Stimulated activated CD4-positive, alpha-beta T cell treated with anti-CD3 and anti-CD28 coated beads, Interleukin-15, amount 100 ng/mL, for 1 hour (primary cell): Measurements from ENCODE around the gene DGLUCY.
"Not testable (repeated sequence)": the region's sequence is repeated elsewhere in the genome, so short reads cannot be mapped to it uniquely, and the experiment has no call there.

ENCODE experiments used
- DNase-seq, 2 donors: peaks; one replicate each; pipeline ENCODE4 v3.0.0-alpha.2; 2020; ENCODE audit warnings: low read depth in 1 of 2, low spot score in 1 of 2

Gene DGLUCY

GRCh38 chr14:91164676-91165075 is 50.8 kb downstream of the DGLUCY start:
- DNase-seq: no peak

DNA sequence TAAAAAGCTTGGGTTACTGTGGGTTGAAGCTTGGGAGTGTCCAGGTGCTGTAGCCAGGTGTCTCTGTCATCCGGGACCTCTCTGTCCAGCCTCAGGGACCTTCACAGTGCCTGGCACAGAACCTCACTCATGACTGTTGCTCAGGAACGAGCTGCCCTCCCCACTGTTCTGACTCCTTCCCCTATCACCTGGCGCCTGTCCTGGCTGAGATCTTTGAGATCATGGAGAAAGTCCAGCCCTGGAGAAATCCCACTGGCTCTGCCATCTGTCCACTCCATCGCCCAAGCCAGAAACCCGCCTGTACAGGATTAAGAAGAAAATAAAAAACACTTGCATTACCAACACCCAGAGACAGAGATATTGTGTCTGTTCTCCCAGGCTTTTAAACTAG is 53.5 kb downstream of the DGLUCY start:
- no peak for DNase-seq

GRCh38 chr14:91169951-91170350 is 56.1 kb downstream of the DGLUCY start:
- DNase-seq: no peak

DNA sequence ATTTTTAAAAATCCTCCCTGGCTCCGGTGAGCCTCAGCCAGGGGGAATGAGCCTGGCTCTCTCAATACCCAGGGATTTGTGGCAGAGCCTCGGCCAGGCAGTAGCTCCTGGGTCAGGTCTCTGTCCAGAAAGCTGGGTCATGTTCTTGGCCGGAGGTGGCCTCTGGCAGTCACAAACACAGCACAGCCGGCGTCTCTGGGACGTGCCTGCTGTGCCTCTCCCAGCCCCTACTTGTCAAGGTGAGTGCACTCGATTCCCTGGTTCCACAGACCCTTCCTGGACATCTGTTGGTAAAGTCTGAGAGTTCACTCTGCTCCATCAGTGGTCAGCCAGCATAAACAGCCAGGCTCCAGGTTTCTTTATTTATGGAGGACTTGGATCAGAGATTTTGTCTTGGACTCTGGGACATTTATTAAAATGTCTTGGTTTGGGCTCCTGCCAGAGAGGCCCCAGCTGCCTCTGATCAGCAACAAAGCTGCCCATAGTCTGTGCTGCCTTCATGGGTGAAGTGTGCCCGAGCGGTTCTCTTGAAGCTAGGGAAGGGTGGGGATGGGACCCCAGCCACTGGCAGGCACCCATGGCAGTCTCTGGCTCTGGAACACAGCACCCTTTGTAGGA is 56.7 kb downstream of the DGLUCY start:
- DNase-seq: no peak

DNA sequence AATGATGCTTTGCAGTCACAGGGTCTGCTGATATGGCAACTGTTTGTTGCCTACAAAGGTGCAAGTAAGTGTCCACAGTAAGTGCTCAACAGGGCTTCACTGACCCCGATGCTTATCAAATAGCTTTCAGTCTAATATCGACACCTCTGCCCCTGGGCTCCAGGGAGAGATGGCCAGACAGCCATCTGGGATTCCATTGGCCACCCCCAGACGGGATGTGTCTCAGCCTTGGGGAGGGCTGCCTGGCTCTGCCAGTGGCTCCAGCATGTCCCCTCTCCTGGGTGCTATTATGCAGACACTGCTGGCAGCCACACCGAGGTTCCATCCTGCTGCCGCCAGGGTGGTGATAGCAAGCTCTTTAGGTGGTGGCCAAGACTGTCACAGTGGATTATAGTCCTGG is 57.4 kb downstream of the DGLUCY start:
- no peak for DNase-seq

GRCh38 chr14:91173221-91173670 is 59.4 kb downstream of the DGLUCY start:
- peak; percentile 54 to 65 for DNase-seq

GRCh38 chr14:91173904-91174303 is 60.0 kb downstream of the DGLUCY start:
- no peak for DNase-seq

DNA sequence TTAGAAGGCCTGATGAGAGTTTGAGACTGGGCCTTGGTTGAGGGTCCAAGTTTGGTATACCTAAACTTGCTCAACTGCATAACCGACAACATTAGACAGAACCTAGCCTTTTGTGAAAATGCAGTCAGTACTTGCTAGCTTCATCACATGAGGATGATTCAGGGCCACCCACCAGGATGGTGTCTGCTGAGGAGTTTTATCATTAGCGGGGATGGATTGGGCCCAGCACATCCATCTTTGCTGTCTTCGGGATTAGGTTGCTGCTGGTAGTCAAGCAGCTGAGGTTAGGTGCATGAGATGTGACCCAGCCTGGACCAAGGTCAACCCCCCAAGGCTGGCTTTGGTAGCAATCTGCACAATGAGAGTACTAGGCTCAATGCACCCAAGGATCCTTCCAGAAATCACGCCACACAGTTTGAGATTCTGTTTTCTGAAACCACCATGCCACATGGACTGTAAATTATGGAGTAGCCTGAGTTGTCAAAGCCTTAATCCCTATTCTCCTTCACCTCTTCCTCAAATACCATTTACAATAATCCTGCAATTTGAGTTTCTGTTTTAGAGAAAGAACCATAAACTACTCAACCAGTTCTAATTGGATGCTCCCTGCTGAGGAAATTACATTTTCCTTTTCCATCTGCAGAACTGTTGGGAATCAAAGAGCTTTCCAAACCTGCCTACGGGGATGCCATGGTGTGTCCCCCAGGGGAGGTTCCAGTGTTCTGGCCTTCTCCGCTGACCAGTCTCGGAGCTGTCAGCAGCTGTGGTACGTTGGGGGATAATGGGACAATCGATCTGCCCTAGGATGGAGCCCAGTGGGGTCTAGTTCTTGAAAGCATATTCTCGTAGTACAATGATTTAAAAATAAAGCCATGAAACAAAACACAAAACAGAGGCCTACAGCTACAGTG is 61.7 kb downstream of the DGLUCY start:
- no peak for DNase-seq

DNA sequence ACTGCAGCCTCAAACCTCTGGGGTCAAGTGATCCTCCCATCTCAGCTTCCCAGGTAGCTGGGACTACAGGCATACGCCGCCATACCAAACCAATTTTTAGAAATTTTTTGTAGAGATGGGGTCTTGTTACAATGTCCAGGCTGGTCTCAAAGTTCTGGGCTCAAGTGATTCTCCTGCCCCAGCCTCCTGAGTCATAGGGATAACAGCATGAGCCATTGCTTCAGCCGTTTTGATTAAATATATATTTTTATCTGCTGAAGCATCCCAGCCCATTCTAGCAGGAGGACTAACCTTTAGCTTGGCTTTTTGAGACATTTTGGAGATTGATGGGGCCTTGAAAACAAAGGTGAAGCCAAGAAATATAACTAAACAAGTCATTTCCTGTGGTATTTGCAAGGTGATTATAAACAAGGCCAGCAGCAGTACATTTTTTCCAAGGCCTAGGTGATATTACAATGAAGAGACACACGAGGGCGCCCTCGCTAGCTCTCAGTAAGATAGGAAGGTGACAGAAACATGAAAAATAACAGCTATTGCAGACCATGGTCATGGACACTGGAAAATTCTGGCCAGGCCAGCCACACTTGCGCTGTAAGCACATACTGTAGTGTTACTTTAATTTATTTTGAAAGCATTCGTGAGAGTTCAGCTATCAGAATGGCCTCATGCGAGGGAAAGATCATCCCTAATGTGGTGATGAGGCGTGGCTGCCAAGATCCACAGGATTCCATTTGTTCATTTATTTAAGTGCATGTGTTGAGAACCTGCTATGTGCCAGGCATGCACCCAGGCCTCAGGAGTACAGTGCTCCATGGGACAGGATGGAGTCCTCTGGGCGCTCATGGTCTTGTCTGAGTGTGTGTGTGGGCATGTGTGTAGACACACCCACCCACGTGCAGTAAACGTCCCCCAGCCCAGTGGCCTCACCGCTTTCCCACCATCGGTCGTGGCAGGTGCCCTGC is 63.5 kb downstream of the DGLUCY start:
- DNase-seq: peak; percentile 33 to 42

GRCh38 chr14:91180611-91181010 is 66.7 kb downstream of the DGLUCY start:
- no peak for DNase-seq

GRCh38 chr14:91182753-91183152 is 68.9 kb downstream of the DGLUCY start:
- not testable (repeated sequence) for DNase-seq

GRCh38 chr14:91184559-91184958 is 70.7 kb downstream of the DGLUCY start:
- no peak for DNase-seq

DNA sequence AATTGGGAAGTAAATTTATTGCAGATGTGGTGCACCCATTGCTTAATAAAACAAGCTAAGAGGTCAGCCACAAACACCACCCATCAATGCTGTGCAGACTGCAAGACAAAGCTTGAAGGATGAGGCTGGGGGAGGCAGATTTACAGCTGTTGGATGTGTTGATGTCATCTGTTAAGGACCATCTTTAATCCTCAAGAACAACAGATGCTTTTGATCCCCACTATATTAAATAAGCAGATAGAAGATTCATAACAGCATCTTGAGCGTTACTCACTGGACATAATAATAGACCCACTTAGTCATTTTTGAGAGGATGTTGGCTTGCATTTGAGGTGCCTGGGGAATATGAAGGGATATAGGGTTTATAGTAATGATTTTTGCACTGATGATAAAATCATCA is 71.8 kb downstream of the DGLUCY start:
- DNase-seq: no peak

DNA sequence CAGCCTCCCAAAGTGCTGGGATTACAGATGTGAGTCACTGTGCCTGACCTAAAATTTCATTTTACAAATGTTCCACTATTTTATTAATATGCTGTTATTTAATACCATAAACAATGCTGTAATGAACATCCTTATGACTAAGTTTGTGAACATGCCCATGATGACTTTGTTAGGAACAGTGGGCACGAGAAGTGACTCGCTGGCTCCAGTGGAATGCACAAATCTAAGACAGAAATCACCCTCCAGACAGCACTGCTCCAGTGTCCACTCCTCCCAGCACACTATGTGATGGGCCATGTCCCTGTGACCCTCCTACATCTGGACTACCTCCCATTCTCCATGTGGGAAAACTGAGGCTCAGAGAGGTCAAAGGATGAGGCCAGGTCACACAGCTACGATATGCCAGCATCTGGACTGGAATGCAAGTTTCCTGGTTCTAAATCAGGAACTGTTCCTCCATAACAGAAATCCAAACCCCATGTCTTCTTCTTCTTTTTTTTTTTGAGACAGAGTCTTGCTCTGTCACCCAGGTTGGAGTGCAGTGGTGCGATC is 72.7 kb downstream of the DGLUCY start:
- DNase-seq: no peak

- DNase-seq: no peak
These were observed 73.4 kb downstream of the DGLUCY start for GRCh38 chr14:91187271-91187670.

DNA sequence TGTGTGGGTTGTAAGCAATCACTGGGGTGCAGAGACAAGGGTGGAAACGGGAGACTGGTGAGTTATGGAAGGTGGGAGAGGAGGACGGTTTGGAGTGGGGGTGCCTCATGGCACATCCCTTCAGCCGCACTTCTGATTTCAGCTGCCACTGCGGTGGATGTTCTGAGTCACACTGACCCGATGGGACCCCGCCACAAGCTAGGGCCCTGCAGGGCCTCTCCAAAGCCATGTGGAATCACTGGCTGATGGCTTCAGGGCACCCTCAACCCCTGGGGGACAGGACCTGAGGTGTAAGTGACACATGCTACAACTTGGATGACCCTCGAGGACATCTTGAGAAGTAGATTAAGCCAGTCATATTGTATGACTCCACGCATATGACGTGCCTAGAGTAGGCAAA is 77.0 kb downstream of the DGLUCY start:
- DNase-seq: no peak

DNA sequence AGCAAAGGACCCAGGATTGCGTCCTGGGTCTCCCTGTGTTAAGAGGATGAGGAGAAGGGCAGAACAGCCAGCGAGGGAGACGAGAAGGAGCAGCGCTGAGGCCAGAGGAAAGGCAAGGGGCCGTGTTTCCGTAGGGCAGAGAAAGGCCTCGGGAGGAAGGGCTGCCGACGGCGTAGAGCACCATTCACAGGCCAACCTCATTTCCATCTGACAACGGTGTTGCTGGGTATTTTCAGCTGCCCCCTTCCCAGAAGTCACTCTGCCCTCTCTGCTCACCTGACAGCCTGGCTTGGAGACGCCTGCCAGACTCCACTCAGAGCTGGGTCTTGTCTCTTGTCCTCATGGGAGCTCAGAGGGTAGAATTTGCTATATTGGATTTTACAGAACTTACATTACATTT is 79.2 kb downstream of the DGLUCY start:
- no peak for DNase-seq

DNA sequence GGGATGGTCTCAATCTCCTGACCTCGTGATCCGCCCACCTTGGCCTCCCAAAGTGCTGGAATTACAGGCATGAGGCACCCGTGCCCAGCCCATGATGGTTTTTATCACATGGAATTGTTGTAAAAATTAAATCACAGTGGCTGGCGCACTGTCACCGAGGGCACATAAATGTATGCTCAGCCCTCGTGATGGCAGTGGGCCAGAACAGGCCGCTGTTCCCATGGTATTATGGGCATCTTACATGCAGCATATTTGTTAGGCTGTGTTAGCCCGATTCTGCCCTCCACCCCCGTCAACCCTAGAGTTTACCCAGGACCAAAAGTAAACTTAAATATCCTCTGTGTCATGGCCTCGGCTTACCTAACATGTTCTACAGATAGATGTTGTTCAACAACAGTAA is 82.0 kb downstream of the DGLUCY start:
- no peak for DNase-seq

DNA sequence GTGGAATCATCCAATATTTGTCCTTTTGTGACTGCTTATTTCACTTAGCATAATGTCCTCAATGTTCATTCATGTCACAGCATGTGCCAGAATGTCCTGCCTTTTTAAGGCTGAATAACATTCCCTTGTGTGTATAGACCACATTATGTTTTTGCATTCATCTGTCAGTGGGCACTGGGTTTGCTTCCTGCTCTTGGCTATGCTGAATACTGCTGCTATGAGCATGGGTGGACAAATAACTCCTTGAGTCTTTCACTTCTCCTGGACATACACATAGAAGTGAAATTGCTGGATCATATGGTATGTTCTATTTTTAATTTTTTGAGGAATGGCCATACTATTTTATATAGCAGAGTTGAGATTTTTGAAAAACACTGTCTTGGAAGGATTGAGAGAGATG is 83.8 kb downstream of the DGLUCY start:
- DNase-seq: no peak

- DNase-seq: not testable (repeated sequence)
These were observed 86.9 kb downstream of the DGLUCY start for GRCh38 chr14:91200802-91201201.
